Subcutaneous abdominal adipose tissue (tissue), 5 donors: Measurements from ENCODE around the gene SMAD6.

Experiments
- H3K27ac ChIP-seq: one replicate; pipeline ENCODE4 v1.7.0; 2013; ENCODE audit warnings: low read depth, mild to moderate bottlenecking, inconsistent platforms, low read length, moderate library complexity
- H3K27me3 ChIP-seq, 5 donors: one replicate each; pipeline ENCODE4 v1.7.0; 2013; ENCODE audit warnings: low read length in 5 of 5, inconsistent platforms in 1 of 5; ENCODE audit not compliant: control insufficient read depth in 5 of 5, insufficient read depth in 4 of 5
- H3K36me3 ChIP-seq, 5 donors: one replicate each; pipeline ENCODE4 v1.7.0; 2013; ENCODE audit warnings: low read length in 5 of 5; ENCODE audit not compliant: control insufficient read depth in 5 of 5, insufficient read depth in 5 of 5
- H3K4me1 ChIP-seq, 5 donors: one replicate each; pipeline ENCODE4 v1.7.0; 2013; ENCODE audit warnings: low read length in 5 of 5, mild to moderate bottlenecking in 3 of 5, moderate library complexity in 1 of 5; ENCODE audit not compliant: control insufficient read depth in 5 of 5, insufficient read depth in 5 of 5
- H3K4me3 ChIP-seq, 5 donors: one replicate each; pipeline ENCODE4 v1.7.0; 2013; ENCODE audit warnings: low read length in 5 of 5, low read depth in 1 of 5
- H3K9ac ChIP-seq, 5 donors: one replicate each; pipeline ENCODE4 v1.7.0; 2013; ENCODE audit warnings: low read length in 5 of 5, mild to moderate bottlenecking in 4 of 5, moderate library complexity in 3 of 5
- H3K9me3 ChIP-seq, 5 donors: one replicate each; pipeline ENCODE4 v1.7.0; 2013; ENCODE audit warnings: low read length in 5 of 5; ENCODE audit not compliant: control insufficient read depth in 5 of 5
- donor health status: healthy.
- donor health status: healthy.
- donor health status: healthy.
- donor health status: healthy.
- donor health status: healthy.

The SMAD6 gene

GRCh38 chr15:66744610-66745279 is 42.7 kb downstream of the SMAD6 start:
- no peaks in the 10 kb centered on the region for H3K9me3 ChIP-seq
- peaks cover 34 to 92% (median 87%) of the 10 kb centered on the region in 5 donors for H3K4me1 ChIP-seq
- peak overlapping the region; percentile 81 for H3K27ac ChIP-seq
- no peak overlapping the region for H3K4me3 ChIP-seq
- peak overlapping the region in 2 of 5 donors; percentile 2 to 15 for H3K9ac ChIP-seq
- no peaks in the 10 kb centered on the region for H3K36me3 ChIP-seq
- no peaks in the 10 kb centered on the region for H3K27me3 ChIP-seq

GRCh38 chr15:66745530-66746230 is 43.6 kb downstream of the SMAD6 start:
- H3K4me3 ChIP-seq, result no peak overlapping the region
- peak overlapping the region in 3 of 5 donors; percentile 1 to 49 (median 28) for H3K9ac ChIP-seq
- H3K27me3 ChIP-seq, result no peaks in the 10 kb centered on the region
- no peaks in the 10 kb centered on the region for H3K9me3 ChIP-seq
- H3K27ac ChIP-seq, result peak overlapping the region; percentile 81
- H3K36me3 ChIP-seq, result no peaks in the 10 kb centered on the region
- peaks cover 32 to 93% (median 88%) of the 10 kb centered on the region in 5 donors for H3K4me1 ChIP-seq

GRCh38 chr15:66746231-66746605 is 44.2 kb downstream of the SMAD6 start:
- no peaks in the 10 kb centered on the region for H3K27me3 ChIP-seq
- H3K9ac ChIP-seq, result peak overlapping the region in 3 of 5 donors; percentile 1 to 49 (median 28)
- H3K4me1 ChIP-seq, result peaks cover 32 to 93% (median 88%) of the 10 kb centered on the region in 5 donors
- no peaks in the 10 kb centered on the region for H3K9me3 ChIP-seq
- H3K27ac ChIP-seq, result peak overlapping the region; percentile 81
- no peaks in the 10 kb centered on the region for H3K36me3 ChIP-seq
- H3K4me3 ChIP-seq, result no peak overlapping the region

- no peaks in the 10 kb centered on the region for H3K36me3 ChIP-seq
- peak overlapping the region in 1 of 5 donors; percentile 19 for H3K9ac ChIP-seq
- no peaks in the 10 kb centered on the region for H3K9me3 ChIP-seq
- no peak overlapping the region for H3K4me3 ChIP-seq
- H3K4me1 ChIP-seq, result peaks cover 30 to 94% (median 89%) of the 10 kb centered on the region in 5 donors
- H3K27me3 ChIP-seq, result no peaks in the 10 kb centered on the region
- peak overlapping the region; percentile 81 for H3K27ac ChIP-seq
Observed at GRCh38 chr15:66747223-66747622, 45.2 kb downstream of the SMAD6 start.

- Histone ChIP-seq H3K27me3 (no peaks in the 10 kb centered on the region), H3K9me3 (no peaks in the 10 kb centered on the region), H3K4me1 (peaks cover 31 to 94% (median 89%) of the 10 kb centered on the region in 5 donors), H3K4me3 (no peak overlapping the region), H3K27ac (peak overlapping the region; percentile 81), H3K36me3 (no peaks in the 10 kb centered on the region), H3K9ac (peak overlapping the region in 1 of 5 donors; percentile 59)
Observed at GRCh38 chr15:66747886-66748707, 46.1 kb downstream of the SMAD6 start.

GRCh38 chr15:66748708-66749035 is 46.6 kb downstream of the SMAD6 start:
- H3K36me3 ChIP-seq, result no peaks in the 10 kb centered on the region
- no peak overlapping the region for H3K4me3 ChIP-seq
- no peaks in the 10 kb centered on the region for H3K27me3 ChIP-seq
- no peaks in the 10 kb centered on the region for H3K9me3 ChIP-seq
- peaks cover 35 to 98% (median 94%) of the 10 kb centered on the region in 5 donors for H3K4me1 ChIP-seq
- peak overlapping the region in 1 of 5 donors; percentile 59 for H3K9ac ChIP-seq
- peak overlapping the region; percentile 81 for H3K27ac ChIP-seq

- H3K27ac ChIP-seq, result peak overlapping the region; percentile 72
- no peak overlapping the region for H3K4me3 ChIP-seq
- H3K9ac ChIP-seq, result peak overlapping the region in 1 of 5 donors; percentile 4
- peaks cover 0 to 3% (median 1%) of the 10 kb centered on the region in 5 donors for H3K9me3 ChIP-seq
- no peaks in the 10 kb centered on the region for H3K27me3 ChIP-seq
- H3K4me1 ChIP-seq, result peaks cover 27 to 93% (median 89%) of the 10 kb centered on the region in 5 donors
- peaks cover 0 to 4% (median 0%) of the 10 kb centered on the region in 5 donors for H3K36me3 ChIP-seq
Observed at GRCh38 chr15:66749841-66750575, 48.0 kb downstream of the SMAD6 start.

GRCh38 chr15:66750609-66751008 is 48.6 kb downstream of the SMAD6 start:
- peaks cover 0 to 7% (median 3%) of the 10 kb centered on the region in 5 donors for H3K36me3 ChIP-seq
- H3K9me3 ChIP-seq, result peaks cover 0 to 9% (median 7%) of the 10 kb centered on the region in 5 donors
- H3K9ac ChIP-seq, result peak overlapping the region in 1 of 5 donors; percentile 4
- no peaks in the 10 kb centered on the region for H3K27me3 ChIP-seq
- H3K27ac ChIP-seq, result peak overlapping the region; percentile 72
- H3K4me1 ChIP-seq, result peaks cover 27 to 89% (median 85%) of the 10 kb centered on the region in 5 donors
- H3K4me3 ChIP-seq, result no peak overlapping the region

- Histone ChIP-seq H3K27me3 (no peaks in the 10 kb centered on the region), H3K36me3 (peaks cover 0 to 7% (median 3%) of the 10 kb centered on the region in 5 donors), H3K4me1 (peaks cover 21 to 87% (median 85%) of the 10 kb centered on the region in 5 donors), H3K9ac (peak overlapping the region in 1 of 5 donors; percentile 8), H3K27ac (peak overlapping the region; percentile 83), H3K4me3 (no peak overlapping the region), H3K9me3 (peaks cover 0 to 11% (median 9%) of the 10 kb centered on the region in 5 donors)
Observed at GRCh38 chr15:66751579-66751978, 49.5 kb downstream of the SMAD6 start.
